HCT116 (cell line): ENCODE results near the gene FOXN1. TPM values are rescaled to one million over a fixed set of nuclear protein-coding genes. Genes with fewer than 3 reads are reported as not detected.

Experiments used
- ATAC-seq: fragments of 200-7000 bp; cut with Tn5 transposase; 2 replicates; pipeline ENCODE4 v1.9.1; 2020; ENCODE audit warnings: mild to moderate bottlenecking, moderate library complexity
- BruUV-seq: library from RNA; stranded (reverse); fragments of 400-500 nt; replicated peaks from 2 replicates; lab custom pipeline; 2021; lab: Mats Ljungman, UMichigan
- CTCF ChIA-PET: fragments of 300-600 bp; sonication (Branson Sonifier 250); formaldehyde crosslinking; loops from one replicate; lab custom pipeline; 2021; ENCODE audit warnings: antibody characterized with exemption; lab: Charles Lee
- POLR2A ChIA-PET: fragments of 300-600, 350-600 bp; sonication (Branson Sonifier 250); formaldehyde crosslinking; loops from one replicate; lab custom pipeline; 2021; ENCODE audit warnings: antibody characterized with exemption; lab: Charles Lee
- RAD21 ChIA-PET, 2 experiments: fragments of 300-600 bp; sonication (Branson Sonifier 250); formaldehyde crosslinking; loops; one replicate each; lab custom pipeline; 2023; ENCODE audit warnings: low total read pairs in 2 of 2; ENCODE audit not compliant: uncharacterized antibody in 2 of 2, unreplicated experiment in 2 of 2, low non-redundant PET in 1 of 2; lab: Charles Lee
- DNase-seq: peaks from one replicate; pipeline ENCODE4 v3.0.0-alpha.2; 2010; ENCODE audit warnings: low read depth, low spot score
- H2AFZ ChIP-seq: fragments of 200-600 bp; shearing (Covaris generic), sonication (generic); 2 replicates; pipeline ENCODE4 v1.6.1; 2017; ENCODE audit warnings: low read depth, mixed run types, mixed read lengths, antibody characterized with exemption, low read length; ENCODE audit not compliant: poor library complexity, severe bottlenecking
- H3K27ac ChIP-seq: 2 replicates; pipeline ENCODE4 v1.5.1; 2012; ENCODE audit warnings: low read depth, low read length
- H3K27me3 ChIP-seq: fragments of 200-600 bp; sonication (generic); 2 replicates; pipeline ENCODE4 v1.6.1; 2016; ENCODE audit warnings: mixed run types, low read length, mixed read lengths; ENCODE audit not compliant: insufficient read depth
- H3K36me3 ChIP-seq, 2 experiments: fragments of 200-500 bp in 1 of 2; fragments of 200-600 bp in 1 of 2; sonication (Bioruptor generic) in 1 of 2; sonication (generic) in 1 of 2; 2 replicates each; pipeline versions ENCODE4 v1.5.1 to v1.6.1; 2014 to 2016; ENCODE audit warnings: low read length in 2 of 2, inconsistent platforms in 1 of 2, mixed read lengths in 1 of 2, mixed run types in 1 of 2; ENCODE audit not compliant: insufficient read depth in 2 of 2, control insufficient read depth in 1 of 2
- H3K4me1 ChIP-seq, 2 experiments: fragments of 200-600 bp in 1 of 2; sonication (generic) in 1 of 2; 2 replicates each; pipeline versions ENCODE4 v1.5.1 to v1.6.1; 2012 to 2017; ENCODE audit warnings: low read length in 2 of 2, inconsistent platforms in 1 of 2, mild to moderate bottlenecking in 1 of 2, mixed read lengths in 1 of 2, mixed run types in 1 of 2, moderate library complexity in 1 of 2; ENCODE audit not compliant: insufficient read depth in 2 of 2, control insufficient read depth in 1 of 2
- H3K4me2 ChIP-seq: fragments of 200-600 bp; sonication (generic); 2 replicates; pipeline ENCODE4 v1.6.1; 2017; ENCODE audit warnings: mixed run types, low read length, mixed read lengths
- H3K4me3 ChIP-seq, 2 experiments: fragments of 200-600 bp in 1 of 2; sonication (generic) in 1 of 2; replicated peaks in 1 of 2; 2 replicates each; pipeline ENCODE4 v1.5.1; 2011 to 2016; ENCODE audit warnings: low read length in 2 of 2, control low read depth in 1 of 2, low read depth in 1 of 2, mild to moderate bottlenecking in 1 of 2, mixed read lengths in 1 of 2, mixed run types in 1 of 2
- H3K79me2 ChIP-seq: fragments of 200-600 bp; sonication (generic); 2 replicates; pipeline ENCODE4 v1.6.1; 2017; ENCODE audit warnings: mild to moderate bottlenecking, mixed run types, low read length, moderate library complexity, mixed read lengths; ENCODE audit not compliant: insufficient read depth
- H3K9ac ChIP-seq: fragments of 200-600 bp; sonication (generic); 2 replicates; pipeline ENCODE4 v1.6.1; 2016; ENCODE audit warnings: low read length, mixed read lengths
- H3K9me2 ChIP-seq: fragments of 200-600 bp; sonication (generic), shearing (Covaris generic); 2 replicates; pipeline ENCODE4 v1.6.1; 2017; ENCODE audit warnings: mixed run types, mild to moderate bottlenecking, moderate library complexity; ENCODE audit not compliant: insufficient read depth
- H3K9me3 ChIP-seq, 2 experiments: fragments of 200-500 bp in 1 of 2; fragments of 200-600 bp in 1 of 2; sonication (Bioruptor generic) in 1 of 2; sonication (generic) in 1 of 2; 2 replicates each; pipeline ENCODE4 v1.6.1; 2014 to 2017; ENCODE audit warnings: low read length in 2 of 2, mixed read lengths in 2 of 2, inconsistent platforms in 1 of 2, low read depth in 1 of 2, mild to moderate bottlenecking in 1 of 2, mixed run types in 1 of 2, moderate library complexity in 1 of 2; ENCODE audit not compliant: control insufficient read depth in 1 of 2, insufficient read depth in 1 of 2
- H4K20me1 ChIP-seq: fragments of 200-600 bp; sonication (generic), shearing (Covaris generic); 2 replicates; pipeline ENCODE4 v1.6.1; 2017; ENCODE audit warnings: mixed run types, mild to moderate bottlenecking, moderate library complexity; ENCODE audit not compliant: insufficient read depth
- CEBPB ChIP-seq: IDR thresholded peaks from 2 replicates; pipeline ENCODE4 v1.6.1; 2012; ENCODE audit warnings: low read depth
- EGR1 ChIP-seq: IDR thresholded peaks from 2 replicates; pipeline ENCODE4 v1.6.1; 2012; ENCODE audit warnings: low read depth
- ELF1 ChIP-seq: IDR thresholded peaks from 2 replicates; pipeline ENCODE4 v1.6.1; 2012; ENCODE audit warnings: low read depth, borderline replicate concordance
- EZH2phosphoT487 ChIP-seq: fragments of 200-600 bp; IDR thresholded peaks from 2 replicates; pipeline ENCODE4 v1.6.1; 2018; ENCODE audit warnings: antibody characterized with exemption, borderline replicate concordance
- FOSL1 ChIP-seq: IDR thresholded peaks from 2 replicates; pipeline ENCODE4 v1.6.1; 2012; ENCODE audit warnings: low read depth
- JUND ChIP-seq: IDR thresholded peaks from 2 replicates; pipeline ENCODE4 v1.6.1; 2012
- POLR2AphosphoS5 ChIP-seq: IDR thresholded peaks from 2 replicates; pipeline ENCODE4 v1.6.1; 2011; ENCODE audit warnings: mild to moderate bottlenecking, low read depth, low read length, moderate library complexity
- RAD21 ChIP-seq: IDR thresholded peaks from 2 replicates; pipeline ENCODE4 v1.6.1; 2012; ENCODE audit warnings: low read depth, mild to moderate bottlenecking
- REST ChIP-seq: IDR thresholded peaks from 2 replicates; pipeline ENCODE4 v1.6.1; 2012; ENCODE audit warnings: low read depth
- SIN3A ChIP-seq: IDR thresholded peaks from 2 replicates; pipeline ENCODE4 v1.6.1; 2012; ENCODE audit warnings: low read depth
- SP1 ChIP-seq: IDR thresholded peaks from 2 replicates; pipeline ENCODE4 v1.6.1; 2012; ENCODE audit warnings: low read depth
- SRF ChIP-seq: IDR thresholded peaks from 2 replicates; pipeline ENCODE4 v1.6.1; 2012; ENCODE audit warnings: low read depth
- YY1 ChIP-seq: IDR thresholded peaks from 2 replicates; pipeline ENCODE4 v1.6.1; 2011; ENCODE audit warnings: low read length, low read depth, moderate library complexity, mild to moderate bottlenecking; ENCODE audit not compliant: insufficient replicate concordance; ENCODE audit errors: extremely low read depth
- ZFX ChIP-seq: fragments of 450-650 bp; IDR thresholded peaks from 2 replicates; pipeline ENCODE4 v1.6.1; 2017
- ZNF274 ChIP-seq: fragments of 200-500 bp; sonication (Bioruptor generic); IDR thresholded peaks from 2 replicates; pipeline ENCODE4 v1.6.1; 2014; ENCODE audit warnings: mild to moderate bottlenecking, low read depth, low read length, inconsistent platforms
- intact Hi-C: fragments of 100-400 bp; cut with micrococcal nuclease; formaldehyde crosslinking; loops from 2 replicates; pipeline ENCODE4 v1.10.0; 2022
- total RNA-seq: library from RNA; stranded (reverse); gene quantifications from one replicate; pipeline ENCODE4 v1.2.1, GENCODE V29; 2021; ENCODE audit not compliant: unreplicated experiment
- TF ChIP-seq, protein P1 (sequence below): IDR thresholded peaks from 2 replicates; pipeline ENCODE4 v1.6.1; 2012
- TF ChIP-seq, protein P2 (sequence below): IDR thresholded peaks from 2 replicates; pipeline ENCODE4 v1.6.1; 2012

FOXN1 gene
- total RNA-seq, 1 experiment from 2014 or later = not detected

DNA sequence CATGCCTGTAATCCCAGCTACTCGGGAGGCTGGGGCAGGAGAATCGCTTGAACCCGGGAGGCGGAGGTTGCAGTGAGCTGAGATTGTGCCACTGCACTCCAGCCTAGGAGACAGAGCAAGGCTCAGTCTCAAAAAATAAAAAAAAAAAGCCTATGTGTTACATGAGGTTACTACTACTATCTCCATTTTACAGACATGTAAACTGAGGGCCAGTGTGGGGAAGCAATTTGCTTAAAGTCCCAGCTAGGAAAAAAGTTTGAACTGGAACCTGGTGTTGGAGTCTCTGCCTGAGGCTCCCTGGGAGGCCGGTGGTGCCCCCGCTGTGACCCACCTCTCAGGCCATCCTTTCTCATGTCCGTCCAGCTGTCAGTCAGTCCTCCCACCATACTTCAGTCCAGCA, 28.2 kb upstream of the FOXN1 start (continued):
- TF ChIP-seq REST (no peak), ZNF274 (no peak), SP1 (no peak), YY1 (no peak)
- TF ChIP-seq, protein P1, sequence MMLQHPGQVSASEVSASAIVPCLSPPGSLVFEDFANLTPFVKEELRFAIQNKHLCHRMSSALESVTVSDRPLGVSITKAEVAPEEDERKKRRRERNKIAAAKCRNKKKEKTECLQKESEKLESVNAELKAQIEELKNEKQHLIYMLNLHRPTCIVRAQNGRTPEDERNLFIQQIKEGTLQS = no peak

- Histone ChIP-seq H3K9me3 (no peaks in the 10 kb centered on the region), H3K9ac (no peak overlapping the region), H2AFZ (no peak overlapping the region), H3K36me3 (no peaks in the 10 kb centered on the region), H3K4me3 (no peak overlapping the region), H3K27me3 (no peaks in the 10 kb centered on the region; the same call in 1 of the 2 replicates), H3K4me2 (no peak overlapping the region), H3K9me2 (no peaks in the 10 kb centered on the region), H3K4me1 (no peaks in the 10 kb centered on the region; a peak in 1 of 4 replicates), H4K20me1 (no peaks in the 10 kb centered on the region), H3K79me2 (no peaks in the 10 kb centered on the region), H3K27ac (no peak overlapping the region)
- CTCF ChIA-PET = no interaction called here
- ATAC-seq (no peak), DNase-seq (no peak)
- no TSS peak for BruUV-seq
- POLR2A ChIA-PET = no interaction called here
- intact Hi-C loops = no loop called here
- RAD21 ChIA-PET = no interaction called here
- TF ChIP-seq, protein P1 = no peak
- TF ChIP-seq FOSL1 = no peak
- TF ChIP-seq POLR2AphosphoS5 = no peak
- TF ChIP-seq JUND = no peak
- TF ChIP-seq REST = no peak
- no peak for TF ChIP-seq ELF1
- no peak for TF ChIP-seq ZNF274
- no peak for TF ChIP-seq RAD21
- no peak for TF ChIP-seq EZH2phosphoT487
- no peak for TF ChIP-seq SRF
- TF ChIP-seq CEBPB = no peak
- TF ChIP-seq ZFX = no peak
- TF ChIP-seq SIN3A = no peak
- TF ChIP-seq EGR1 = no peak
- TF ChIP-seq SP1 = no peak
- TF ChIP-seq, protein P2, sequence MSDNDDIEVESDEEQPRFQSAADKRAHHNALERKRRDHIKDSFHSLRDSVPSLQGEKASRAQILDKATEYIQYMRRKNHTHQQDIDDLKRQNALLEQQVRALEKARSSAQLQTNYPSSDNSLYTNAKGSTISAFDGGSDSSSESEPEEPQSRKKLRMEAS = no peak
- no peak for TF ChIP-seq YY1
These were observed 27.2 kb upstream of the FOXN1 start for GRCh38 chr17:28478712-28479615.
